ENCODE measurements around the gene QRSL1.

- no peak for TF ChIP-seq CTCF (conservative IDR thresholded peaks at IDR 0.05)
- no peak for TF ChIP-seq EZH2 (IDR thresholded peaks at IDR 0.05; ENCODE audit: low read depth)
Measured at GRCh38 chr6:106628658-106629102, 698 bp upstream of the QRSL1 start.

All from PC-9 (cell line).